ENCODE results near the gene PRPF6. TPM values are rescaled to one million over a fixed set of nuclear protein-coding genes. Genes with fewer than 3 reads are reported as not detected.
A peak's percentile ranks its signal among the peaks of the same experiment; 100 is the strongest.

The PRPF6 gene
- total and polyA plus RNA-seq, 2 of the 13 experiments (the other 11 are each of a cell fraction or from before 2014, with no cell fraction given) = 63.7 to 101 TPM

DNA sequence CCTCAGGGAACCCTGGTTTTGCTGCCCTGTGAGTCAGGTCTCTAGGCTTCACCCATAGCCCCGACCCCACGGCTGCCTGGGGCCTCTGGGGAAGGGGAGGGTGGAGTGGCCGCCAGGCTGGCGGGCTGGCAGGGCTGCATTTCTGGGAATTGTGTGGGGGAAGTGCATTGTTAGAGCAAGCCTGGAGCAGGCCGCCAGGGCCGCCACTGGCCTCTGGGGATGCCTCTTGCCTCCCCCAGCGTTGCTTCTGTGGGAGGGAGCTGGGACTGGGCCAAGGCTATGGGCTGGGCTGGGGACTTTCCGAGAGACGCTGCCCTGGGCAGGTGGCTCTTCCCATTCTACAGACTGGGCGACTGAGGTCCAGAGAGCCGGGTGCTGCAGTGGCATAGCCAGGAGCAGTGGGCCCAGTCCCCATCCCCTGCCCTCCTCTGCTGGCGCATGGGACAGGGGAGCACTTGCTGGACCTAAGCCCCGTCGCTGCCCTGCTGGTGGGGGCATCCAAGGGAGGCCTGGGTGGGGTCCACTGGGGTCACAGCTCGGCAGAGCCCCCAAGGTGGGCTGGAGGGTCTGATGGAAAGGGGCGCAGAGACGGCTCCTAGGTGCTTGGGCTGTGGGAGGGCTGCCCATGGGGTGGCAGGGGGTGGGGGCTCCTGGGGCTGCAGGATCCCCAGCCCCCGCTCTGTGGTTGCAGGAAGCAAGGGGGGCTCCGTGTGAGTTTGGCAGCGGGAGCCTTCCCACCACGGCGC is 75.1 kb downstream of the PRPF6 start (continued):
- TF ChIP-seq, protein P1, sequence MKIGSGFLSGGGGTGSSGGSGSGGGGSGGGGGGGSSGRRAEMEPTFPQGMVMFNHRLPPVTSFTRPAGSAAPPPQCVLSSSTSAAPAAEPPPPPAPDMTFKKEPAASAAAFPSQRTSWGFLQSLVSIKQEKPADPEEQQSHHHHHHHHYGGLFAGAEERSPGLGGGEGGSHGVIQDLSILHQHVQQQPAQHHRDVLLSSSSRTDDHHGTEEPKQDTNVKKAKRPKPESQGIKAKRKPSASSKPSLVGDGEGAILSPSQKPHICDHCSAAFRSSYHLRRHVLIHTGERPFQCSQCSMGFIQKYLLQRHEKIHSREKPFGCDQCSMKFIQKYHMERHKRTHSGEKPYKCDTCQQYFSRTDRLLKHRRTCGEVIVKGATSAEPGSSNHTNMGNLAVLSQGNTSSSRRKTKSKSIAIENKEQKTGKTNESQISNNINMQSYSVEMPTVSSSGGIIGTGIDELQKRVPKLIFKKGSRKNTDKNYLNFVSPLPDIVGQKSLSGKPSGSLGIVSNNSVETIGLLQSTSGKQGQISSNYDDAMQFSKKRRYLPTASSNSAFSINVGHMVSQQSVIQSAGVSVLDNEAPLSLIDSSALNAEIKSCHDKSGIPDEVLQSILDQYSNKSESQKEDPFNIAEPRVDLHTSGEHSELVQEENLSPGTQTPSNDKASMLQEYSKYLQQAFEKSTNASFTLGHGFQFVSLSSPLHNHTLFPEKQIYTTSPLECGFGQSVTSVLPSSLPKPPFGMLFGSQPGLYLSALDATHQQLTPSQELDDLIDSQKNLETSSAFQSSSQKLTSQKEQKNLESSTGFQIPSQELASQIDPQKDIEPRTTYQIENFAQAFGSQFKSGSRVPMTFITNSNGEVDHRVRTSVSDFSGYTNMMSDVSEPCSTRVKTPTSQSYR (CRISPR knock-in tag; IDR thresholded peaks at IDR 0.05; ENCODE audit: borderline replicate concordance) = peak; percentile 97
- TF ChIP-seq, protein P2, sequence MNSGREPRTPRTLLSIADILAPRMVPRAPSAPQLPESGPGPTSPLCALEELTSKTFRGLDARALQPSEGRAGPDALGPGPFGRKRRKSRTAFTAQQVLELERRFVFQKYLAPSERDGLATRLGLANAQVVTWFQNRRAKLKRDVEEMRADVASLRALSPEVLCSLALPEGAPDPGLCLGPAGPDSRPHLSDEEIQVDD (CRISPR knock-in tag; IDR thresholded peaks at IDR 0.05; ENCODE audit: borderline replicate concordance) = peak; percentile 54; the same call in 1 of the 2 replicates
- TF ChIP-seq, protein P3, sequence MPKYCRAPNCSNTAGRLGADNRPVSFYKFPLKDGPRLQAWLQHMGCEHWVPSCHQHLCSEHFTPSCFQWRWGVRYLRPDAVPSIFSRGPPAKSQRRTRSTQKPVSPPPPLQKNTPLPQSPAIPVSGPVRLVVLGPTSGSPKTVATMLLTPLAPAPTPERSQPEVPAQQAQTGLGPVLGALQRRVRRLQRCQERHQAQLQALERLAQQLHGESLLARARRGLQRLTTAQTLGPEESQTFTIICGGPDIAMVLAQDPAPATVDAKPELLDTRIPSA (CRISPR knock-in tag; IDR thresholded peaks at IDR 0.05; ENCODE audit: borderline replicate concordance) = no peak
- TF ChIP-seq, protein P4, sequence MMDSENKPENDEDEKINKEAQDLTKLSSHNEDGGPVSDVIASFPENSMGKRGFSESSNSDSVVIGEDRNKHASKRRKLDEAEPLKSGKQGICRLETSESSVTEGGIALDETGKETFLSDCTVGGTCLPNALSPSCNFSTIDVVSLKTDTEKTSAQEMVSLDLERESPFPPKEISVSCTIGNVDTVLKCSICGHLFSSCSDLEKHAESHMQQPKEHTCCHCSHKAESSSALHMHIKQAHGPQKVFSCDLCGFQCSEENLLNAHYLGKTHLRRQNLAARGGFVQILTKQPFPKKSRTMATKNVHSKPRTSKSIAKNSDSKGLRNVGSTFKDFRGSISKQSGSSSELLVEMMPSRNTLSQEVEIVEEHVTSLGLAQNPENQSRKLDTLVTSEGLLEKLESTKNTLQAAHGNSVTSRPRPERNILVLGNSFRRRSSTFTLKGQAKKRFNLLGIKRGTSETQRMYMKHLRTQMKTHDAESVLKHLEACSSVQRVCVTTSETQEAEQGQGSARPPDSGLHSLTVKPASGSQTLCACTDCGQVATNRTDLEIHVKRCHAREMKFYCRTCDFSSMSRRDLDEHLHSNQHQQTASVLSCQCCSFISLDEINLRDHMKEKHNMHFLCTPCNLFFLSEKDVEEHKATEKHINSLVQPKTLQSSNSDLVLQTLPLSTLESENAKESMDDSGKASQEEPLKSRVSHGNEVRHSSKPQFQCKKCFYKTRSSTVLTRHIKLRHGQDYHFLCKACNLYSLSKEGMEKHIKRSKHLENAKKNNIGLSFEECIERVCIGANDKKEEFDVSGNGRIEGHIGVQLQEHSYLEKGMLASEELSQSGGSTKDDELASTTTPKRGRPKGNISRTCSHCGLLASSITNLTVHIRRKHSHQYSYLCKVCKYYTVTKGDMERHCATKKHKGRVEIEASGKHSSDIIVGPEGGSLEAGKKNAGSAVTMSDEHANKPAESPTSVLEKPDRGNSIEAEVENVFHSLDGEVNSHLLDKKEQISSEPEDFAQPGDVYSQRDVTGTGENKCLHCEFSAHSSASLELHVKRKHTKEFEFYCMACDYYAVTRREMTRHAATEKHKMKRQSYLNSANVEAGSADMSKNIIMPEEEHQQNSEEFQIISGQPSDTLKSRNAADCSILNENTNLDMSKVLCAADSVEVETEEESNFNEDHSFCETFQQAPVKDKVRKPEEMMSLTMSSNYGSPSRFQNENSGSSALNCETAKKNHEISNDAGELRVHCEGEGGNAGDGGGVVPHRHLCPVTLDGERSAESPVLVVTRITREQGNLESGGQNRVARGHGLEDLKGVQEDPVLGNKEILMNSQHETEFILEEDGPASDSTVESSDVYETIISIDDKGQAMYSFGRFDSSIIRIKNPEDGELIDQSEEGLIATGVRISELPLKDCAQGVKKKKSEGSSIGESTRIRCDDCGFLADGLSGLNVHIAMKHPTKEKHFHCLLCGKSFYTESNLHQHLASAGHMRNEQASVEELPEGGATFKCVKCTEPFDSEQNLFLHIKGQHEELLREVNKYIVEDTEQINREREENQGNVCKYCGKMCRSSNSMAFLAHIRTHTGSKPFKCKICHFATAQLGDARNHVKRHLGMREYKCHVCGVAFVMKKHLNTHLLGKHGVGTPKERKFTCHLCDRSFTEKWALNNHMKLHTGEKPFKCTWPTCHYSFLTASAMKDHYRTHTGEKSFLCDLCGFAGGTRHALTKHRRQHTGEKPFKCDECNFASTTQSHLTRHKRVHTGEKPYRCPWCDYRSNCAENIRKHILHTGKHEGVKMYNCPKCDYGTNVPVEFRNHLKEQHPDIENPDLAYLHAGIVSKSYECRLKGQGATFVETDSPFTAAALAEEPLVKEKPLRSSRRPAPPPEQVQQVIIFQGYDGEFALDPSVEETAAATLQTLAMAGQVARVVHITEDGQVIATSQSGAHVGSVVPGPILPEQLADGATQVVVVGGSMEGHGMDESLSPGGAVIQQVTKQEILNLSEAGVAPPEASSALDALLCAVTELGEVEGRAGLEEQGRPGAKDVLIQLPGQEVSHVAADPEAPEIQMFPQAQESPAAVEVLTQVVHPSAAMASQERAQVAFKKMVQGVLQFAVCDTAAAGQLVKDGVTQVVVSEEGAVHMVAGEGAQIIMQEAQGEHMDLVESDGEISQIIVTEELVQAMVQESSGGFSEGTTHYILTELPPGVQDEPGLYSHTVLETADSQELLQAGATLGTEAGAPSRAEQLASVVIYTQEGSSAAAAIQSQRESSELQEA (CRISPR knock-in tag; IDR thresholded peaks at IDR 0.05; ENCODE audit: not compliant biosample characterization) = peak; percentile 18
- TF ChIP-seq, protein P5, sequence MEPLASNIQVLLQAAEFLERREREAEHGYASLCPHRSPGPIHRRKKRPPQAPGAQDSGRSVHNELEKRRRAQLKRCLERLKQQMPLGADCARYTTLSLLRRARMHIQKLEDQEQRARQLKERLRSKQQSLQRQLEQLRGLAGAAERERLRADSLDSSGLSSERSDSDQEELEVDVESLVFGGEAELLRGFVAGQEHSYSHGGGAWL (CRISPR knock-in tag; IDR thresholded peaks at IDR 0.05) = peak; percentile 84
- TF ChIP-seq, protein P6, sequence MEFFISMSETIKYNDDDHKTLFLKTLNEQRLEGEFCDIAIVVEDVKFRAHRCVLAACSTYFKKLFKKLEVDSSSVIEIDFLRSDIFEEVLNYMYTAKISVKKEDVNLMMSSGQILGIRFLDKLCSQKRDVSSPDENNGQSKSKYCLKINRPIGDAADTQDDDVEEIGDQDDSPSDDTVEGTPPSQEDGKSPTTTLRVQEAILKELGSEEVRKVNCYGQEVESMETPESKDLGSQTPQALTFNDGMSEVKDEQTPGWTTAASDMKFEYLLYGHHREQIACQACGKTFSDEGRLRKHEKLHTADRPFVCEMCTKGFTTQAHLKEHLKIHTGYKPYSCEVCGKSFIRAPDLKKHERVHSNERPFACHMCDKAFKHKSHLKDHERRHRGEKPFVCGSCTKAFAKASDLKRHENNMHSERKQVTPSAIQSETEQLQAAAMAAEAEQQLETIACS (CRISPR knock-in tag; IDR thresholded peaks at IDR 0.05) = no peak; the same call in 1 of the 2 replicates
- TF ChIP-seq TARDBP (CRISPR knock-in tag; IDR thresholded peaks at IDR 0.05) (peak; percentile 50), SNAPC2 (CRISPR knock-in tag; IDR thresholded peaks at IDR 0.05) (0 out of 2 replicates have a peak, but pooled peaks have one; percentile 39), ZNF160 (CRISPR knock-in tag; IDR thresholded peaks at IDR 0.05) (0 out of 2 replicates have a peak, but pooled peaks have one; percentile 41), ZNF780A (CRISPR knock-in tag; IDR thresholded peaks at IDR 0.05) (no peak)
- TF ChIP-seq, protein P7, sequence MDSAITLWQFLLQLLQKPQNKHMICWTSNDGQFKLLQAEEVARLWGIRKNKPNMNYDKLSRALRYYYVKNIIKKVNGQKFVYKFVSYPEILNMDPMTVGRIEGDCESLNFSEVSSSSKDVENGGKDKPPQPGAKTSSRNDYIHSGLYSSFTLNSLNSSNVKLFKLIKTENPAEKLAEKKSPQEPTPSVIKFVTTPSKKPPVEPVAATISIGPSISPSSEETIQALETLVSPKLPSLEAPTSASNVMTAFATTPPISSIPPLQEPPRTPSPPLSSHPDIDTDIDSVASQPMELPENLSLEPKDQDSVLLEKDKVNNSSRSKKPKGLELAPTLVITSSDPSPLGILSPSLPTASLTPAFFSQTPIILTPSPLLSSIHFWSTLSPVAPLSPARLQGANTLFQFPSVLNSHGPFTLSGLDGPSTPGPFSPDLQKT (CRISPR knock-in tag; IDR thresholded peaks at IDR 0.05; ENCODE audit: borderline replicate concordance) = peak; percentile 6; the same call in 1 of the 2 replicates

Measured in HepG2 (cell line).